ENCODE results near the gene SERHL2. TPM values are rescaled to one million over a fixed set of nuclear protein-coding genes. Genes with fewer than 3 reads are reported as not detected.
A peak's percentile ranks its signal among the peaks of the same experiment; 100 is the strongest.

The SERHL2 gene
- total and polyA plus RNA-seq, 4 donors = 1.7 to 3.3 (median 2.6) TPM

DNA sequence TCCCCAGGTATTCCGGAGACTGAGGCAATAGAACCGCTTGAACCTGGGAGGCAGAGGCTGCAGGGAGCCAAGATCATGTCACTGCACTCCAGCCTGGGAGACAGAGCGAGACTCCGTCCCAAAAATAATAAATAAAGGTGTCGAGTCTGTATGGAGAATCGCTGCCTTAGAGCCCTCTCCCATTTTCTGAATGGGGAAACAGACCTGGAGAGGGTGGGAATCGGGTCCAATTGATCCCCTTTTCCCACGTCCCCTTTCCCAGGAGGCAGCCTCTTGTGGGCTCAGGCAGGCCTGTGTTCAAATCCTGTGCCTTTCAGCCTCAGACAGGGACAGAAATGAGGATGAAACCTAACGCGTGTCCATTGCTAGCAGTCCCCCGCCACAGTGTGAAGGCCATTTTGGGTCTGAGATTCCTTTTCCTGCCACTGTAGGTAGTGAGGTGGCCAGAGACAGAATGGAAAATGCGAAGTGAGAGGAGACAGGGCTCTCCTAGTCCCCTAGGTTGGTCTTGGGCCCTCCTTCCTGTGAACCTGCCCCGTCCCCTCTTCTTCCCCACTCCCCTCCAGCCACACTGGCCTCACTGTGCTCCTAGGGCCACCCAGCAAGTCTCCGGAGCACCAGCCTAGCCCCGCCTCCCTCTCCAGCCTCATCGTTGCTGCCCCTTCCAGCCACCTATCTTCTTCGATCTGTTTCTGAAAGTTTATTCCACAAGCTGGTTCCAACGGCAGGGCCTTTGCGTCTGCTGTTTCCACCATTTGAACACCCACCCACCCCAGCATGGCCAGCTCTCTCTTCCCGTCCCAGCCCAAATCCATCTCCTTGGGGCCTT, 63.6 kb downstream of the SERHL2 start:
- peaks cover 2 to 14% (median 7%) of the 10 kb centered on the region in 4 donors for H3K36me3 ChIP-seq (ENCODE audit: control insufficient read depth in 4 of 4, insufficient read depth in 4 of 4, low read length in 4 of 4)
- H3K4me1 ChIP-seq (ENCODE audit: control insufficient read depth in 5 of 5, insufficient read depth in 5 of 5, low read length in 5 of 5) = peaks cover 6 to 30% (median 12%) of the 10 kb centered on the region in 5 donors
- no peaks in the 10 kb centered on the region for H3K27me3 ChIP-seq (ENCODE audit: control insufficient read depth in 3 of 3, insufficient read depth in 3 of 3, low read length in 2 of 3)
- peak in 1 of 3 donors; percentile 25 for DNase-seq
- peak overlapping the region in 1 of 2 donors; percentile 38 for H3K9ac ChIP-seq (ENCODE audit: insufficient read depth in 1 of 2, low read length in 2 of 2)
- no peak overlapping the region for H3K4me3 ChIP-seq
- ATAC-seq (ENCODE audit: insufficient read depth, low FRiP score) = no peak
- H3K9me3 ChIP-seq (ENCODE audit: control insufficient read depth in 4 of 4, insufficient read depth in 3 of 4, low read length in 3 of 4) = no peaks in the 10 kb centered on the region
- 59 to 76% methylated on average over 20 of the region's 20 CpGs for WGBS, 2 donors
- H3K27ac ChIP-seq (ENCODE audit: low read depth in 1 of 2, low read length in 1 of 2) = peak overlapping the region in 1 of 2 donors; percentile 21
- TF ChIP-seq, protein P1, sequence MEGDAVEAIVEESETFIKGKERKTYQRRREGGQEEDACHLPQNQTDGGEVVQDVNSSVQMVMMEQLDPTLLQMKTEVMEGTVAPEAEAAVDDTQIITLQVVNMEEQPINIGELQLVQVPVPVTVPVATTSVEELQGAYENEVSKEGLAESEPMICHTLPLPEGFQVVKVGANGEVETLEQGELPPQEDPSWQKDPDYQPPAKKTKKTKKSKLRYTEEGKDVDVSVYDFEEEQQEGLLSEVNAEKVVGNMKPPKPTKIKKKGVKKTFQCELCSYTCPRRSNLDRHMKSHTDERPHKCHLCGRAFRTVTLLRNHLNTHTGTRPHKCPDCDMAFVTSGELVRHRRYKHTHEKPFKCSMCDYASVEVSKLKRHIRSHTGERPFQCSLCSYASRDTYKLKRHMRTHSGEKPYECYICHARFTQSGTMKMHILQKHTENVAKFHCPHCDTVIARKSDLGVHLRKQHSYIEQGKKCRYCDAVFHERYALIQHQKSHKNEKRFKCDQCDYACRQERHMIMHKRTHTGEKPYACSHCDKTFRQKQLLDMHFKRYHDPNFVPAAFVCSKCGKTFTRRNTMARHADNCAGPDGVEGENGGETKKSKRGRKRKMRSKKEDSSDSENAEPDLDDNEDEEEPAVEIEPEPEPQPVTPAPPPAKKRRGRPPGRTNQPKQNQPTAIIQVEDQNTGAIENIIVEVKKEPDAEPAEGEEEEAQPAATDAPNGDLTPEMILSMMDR (IDR thresholded peaks at IDR 0.05; ENCODE audit: control extremely low read depth, extremely low read depth) = no peak

DNA sequence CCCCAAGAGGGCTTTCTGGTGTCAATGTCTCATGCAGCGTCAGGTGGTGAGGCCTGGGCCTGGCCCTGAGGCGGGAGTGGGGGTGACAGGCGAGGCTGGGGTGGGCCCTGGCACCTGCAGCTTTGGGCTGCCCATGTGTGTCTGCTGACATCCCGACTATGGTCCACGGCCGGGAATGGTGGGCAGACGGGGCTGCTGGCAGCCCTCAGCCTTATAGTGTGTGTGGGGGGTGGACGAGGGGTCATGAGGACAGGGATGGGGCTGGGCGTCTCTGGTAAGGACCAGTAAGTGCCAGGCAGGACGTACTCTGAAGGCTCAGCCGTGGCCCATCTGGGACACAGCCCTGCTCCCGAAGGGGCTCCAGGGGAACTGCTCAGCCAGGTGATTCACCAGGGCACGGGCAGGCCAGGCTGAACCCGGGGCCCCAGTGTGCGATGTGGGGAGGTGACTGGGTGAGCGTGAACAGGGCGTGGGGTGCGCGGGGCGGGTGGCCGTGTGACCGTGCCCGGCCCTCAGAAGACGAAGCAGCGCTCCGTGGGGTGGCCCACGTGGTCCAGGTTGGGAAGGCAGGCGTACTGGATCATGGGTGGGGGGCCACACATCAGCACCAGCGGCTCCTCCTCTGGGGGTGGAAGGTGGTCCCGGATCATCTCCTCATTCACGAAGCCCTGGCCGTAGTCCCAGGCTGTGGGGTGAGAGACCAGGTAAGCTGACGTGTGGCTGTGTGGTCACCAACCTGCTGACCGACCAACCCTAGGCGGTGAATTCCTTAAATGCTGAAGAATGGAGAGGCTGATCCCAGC, 65.7 kb downstream of the SERHL2 start:
- Histone ChIP-seq H3K4me3 (no peak overlapping the region), H3K27me3 (ENCODE audit: control insufficient read depth in 3 of 3, insufficient read depth in 3 of 3, low read length in 2 of 3) (no peaks in the 10 kb centered on the region), H3K9me3 (ENCODE audit: control insufficient read depth in 4 of 4, insufficient read depth in 3 of 4, low read length in 3 of 4) (no peaks in the 10 kb centered on the region), H3K4me1 (ENCODE audit: control insufficient read depth in 5 of 5, insufficient read depth in 5 of 5, low read length in 5 of 5) (peaks cover 0 to 23% (median 2%) of the 10 kb centered on the region in 5 donors), H3K27ac (ENCODE audit: low read depth in 1 of 2, low read length in 1 of 2) (peak overlapping the region in 1 of 2 donors; percentile 42), H3K9ac (ENCODE audit: insufficient read depth in 1 of 2, low read length in 2 of 2) (no peak overlapping the region), H3K36me3 (ENCODE audit: control insufficient read depth in 4 of 4, insufficient read depth in 4 of 4, low read length in 4 of 4) (peaks cover 8 to 30% (median 16%) of the 10 kb centered on the region in 4 donors)
- WGBS, 2 donors = 95% methylated on average over 35 of the region's 35 CpGs
- DNase-seq = no peak
- ATAC-seq (ENCODE audit: insufficient read depth, low FRiP score) = no peak
- TF ChIP-seq, protein P1 (IDR thresholded peaks at IDR 0.05; ENCODE audit: control extremely low read depth, extremely low read depth) = no peak

DNA sequence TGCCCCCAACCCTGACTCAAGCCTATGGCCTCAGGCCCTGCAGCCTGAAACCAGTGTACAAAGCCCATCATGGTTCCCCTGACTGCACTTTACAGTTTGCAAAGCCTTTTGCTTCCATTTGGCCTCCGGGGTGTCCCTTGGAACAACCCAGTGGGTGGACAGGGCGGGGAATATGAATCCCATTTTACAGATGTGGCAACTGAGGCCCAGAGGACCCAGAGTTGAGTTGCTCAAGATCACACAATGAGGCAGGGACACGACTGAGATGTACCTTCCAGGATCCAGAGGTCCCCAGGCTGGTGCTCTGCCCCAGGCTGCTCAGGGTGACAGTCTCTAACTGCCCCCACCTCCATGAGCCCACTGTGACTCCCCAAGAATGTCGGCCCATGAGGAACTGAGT, 66.3 kb downstream of the SERHL2 start:
- H3K4me3 ChIP-seq = no peak overlapping the region
- H3K9ac ChIP-seq (ENCODE audit: insufficient read depth in 1 of 2, low read length in 2 of 2) = no peak overlapping the region
- DNase-seq = no peak
- H3K36me3 ChIP-seq (ENCODE audit: control insufficient read depth in 4 of 4, insufficient read depth in 4 of 4, low read length in 4 of 4) = peaks cover 8 to 34% (median 16%) of the 10 kb centered on the region in 4 donors
- ATAC-seq (ENCODE audit: insufficient read depth, low FRiP score) = no peak
- no peaks in the 10 kb centered on the region for H3K9me3 ChIP-seq (ENCODE audit: control insufficient read depth in 4 of 4, insufficient read depth in 3 of 4, low read length in 3 of 4)
- no peaks in the 10 kb centered on the region for H3K27me3 ChIP-seq (ENCODE audit: control insufficient read depth in 3 of 3, insufficient read depth in 3 of 3, low read length in 2 of 3)
- WGBS, 2 donors = 93 to 97% methylated on average over 4 of the region's 4 CpGs
- H3K4me1 ChIP-seq (ENCODE audit: control insufficient read depth in 5 of 5, insufficient read depth in 5 of 5, low read length in 5 of 5) = peaks cover 0 to 26% (median 2%) of the 10 kb centered on the region in 5 donors
- peak overlapping the region in 1 of 2 donors; percentile 42 for H3K27ac ChIP-seq (ENCODE audit: low read depth in 1 of 2, low read length in 1 of 2)
- TF ChIP-seq, protein P1 (IDR thresholded peaks at IDR 0.05; ENCODE audit: control extremely low read depth, extremely low read depth) = no peak

Data from lung (tissue), 12 donors.